Neural cell (in vitro differentiated cells): ENCODE measurements around the gene NKAIN4.

ENCODE experiments used
- EZH2 ChIP-seq: fragments of 200-600, 300-800 bp; shearing (Covaris generic), sonication (generic); IDR thresholded peaks from 2 replicates; pipeline ENCODE4 v1.6.1; 2014; ENCODE audit warnings: antibody characterized with exemption, low read length, borderline replicate concordance, mild to moderate bottlenecking; ENCODE audit not compliant: insufficient read depth, poor library complexity, severe bottlenecking
- TF ChIP-seq, protein P1 (sequence below): fragments of 450-650 bp; IDR thresholded peaks from 2 replicates; pipeline ENCODE4 v1.5.1; 2014; ENCODE audit warnings: antibody characterized with exemption, mild to moderate bottlenecking, moderate library complexity; ENCODE audit not compliant: poor library complexity, severe bottlenecking

DNA sequence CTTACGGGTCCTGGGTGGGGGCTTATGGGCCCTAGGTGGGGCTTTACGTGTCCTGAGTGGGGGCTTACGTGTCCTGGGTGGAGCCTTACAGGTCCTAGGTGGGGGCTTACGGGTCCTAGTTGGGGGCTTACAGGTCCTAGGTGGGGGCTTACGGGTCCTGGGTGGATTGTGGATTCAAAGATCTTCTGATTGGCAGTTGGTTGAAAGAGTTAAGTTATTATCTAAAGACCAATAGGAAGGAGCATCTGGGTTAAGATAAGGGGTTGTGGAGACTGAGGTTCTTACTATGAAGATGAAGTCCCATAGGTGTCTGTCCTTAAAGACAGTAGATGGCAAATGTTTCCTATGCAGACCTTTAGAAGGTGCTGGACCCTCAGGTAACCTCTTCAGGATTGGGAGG, 27.0 kb downstream of the NKAIN4 start:
- TF ChIP-seq, protein P1, sequence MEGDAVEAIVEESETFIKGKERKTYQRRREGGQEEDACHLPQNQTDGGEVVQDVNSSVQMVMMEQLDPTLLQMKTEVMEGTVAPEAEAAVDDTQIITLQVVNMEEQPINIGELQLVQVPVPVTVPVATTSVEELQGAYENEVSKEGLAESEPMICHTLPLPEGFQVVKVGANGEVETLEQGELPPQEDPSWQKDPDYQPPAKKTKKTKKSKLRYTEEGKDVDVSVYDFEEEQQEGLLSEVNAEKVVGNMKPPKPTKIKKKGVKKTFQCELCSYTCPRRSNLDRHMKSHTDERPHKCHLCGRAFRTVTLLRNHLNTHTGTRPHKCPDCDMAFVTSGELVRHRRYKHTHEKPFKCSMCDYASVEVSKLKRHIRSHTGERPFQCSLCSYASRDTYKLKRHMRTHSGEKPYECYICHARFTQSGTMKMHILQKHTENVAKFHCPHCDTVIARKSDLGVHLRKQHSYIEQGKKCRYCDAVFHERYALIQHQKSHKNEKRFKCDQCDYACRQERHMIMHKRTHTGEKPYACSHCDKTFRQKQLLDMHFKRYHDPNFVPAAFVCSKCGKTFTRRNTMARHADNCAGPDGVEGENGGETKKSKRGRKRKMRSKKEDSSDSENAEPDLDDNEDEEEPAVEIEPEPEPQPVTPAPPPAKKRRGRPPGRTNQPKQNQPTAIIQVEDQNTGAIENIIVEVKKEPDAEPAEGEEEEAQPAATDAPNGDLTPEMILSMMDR, result no peak
- TF ChIP-seq EZH2, result no peak
